HepG2 (cell line): ENCODE results near the gene POU2AF3. TPM values are rescaled to one million over a fixed set of nuclear protein-coding genes. Genes with fewer than 3 reads are reported as not detected.

Experiments used
- AGO1 ChIP-seq: fragments of 200-400 bp; formaldehyde crosslinking; IDR thresholded peaks from 2 replicates; pipeline ENCODE4 v1.6.1; 2017; ENCODE audit warnings: mild to moderate bottlenecking, low read depth, low read length, moderate library complexity; ENCODE audit not compliant: poor library complexity, severe bottlenecking
- GATAD1 ChIP-seq: IDR thresholded peaks from 2 replicates; pipeline ENCODE4 v1.6.1; 2016; ENCODE audit warnings: missing genetic modification reagents, missing compliant biosample characterization
- HMG20A ChIP-seq: IDR thresholded peaks from 2 replicates; pipeline ENCODE4 v1.6.1; 2016; ENCODE audit warnings: borderline replicate concordance
- JUNB ChIP-seq: sonication (generic); formaldehyde crosslinking; IDR thresholded peaks from 2 replicates; pipeline ENCODE4 v1.8.0; 2022; ENCODE audit warnings: missing genetic modification reagents, mild to moderate bottlenecking, borderline replicate concordance
- RAD51 ChIP-seq: fragments of 450-650 bp; IDR thresholded peaks from 2 replicates; pipeline ENCODE4 v1.6.1; 2016; ENCODE audit warnings: borderline replicate concordance
- RBM39 ChIP-seq: fragments of 200-400 bp; formaldehyde crosslinking; IDR thresholded peaks from one replicate; pipeline ENCODE4 v1.6.1; 2018; ENCODE audit warnings: antibody characterized with exemption, mild to moderate bottlenecking, low read depth, low read length; ENCODE audit not compliant: poor library complexity, severe bottlenecking
- RXRB ChIP-seq: IDR thresholded peaks from 2 replicates; pipeline ENCODE4 v1.6.1; 2016; ENCODE audit warnings: borderline replicate concordance, missing genetic modification reagents, missing compliant biosample characterization
- TFE3 ChIP-seq: IDR thresholded peaks from 2 replicates; pipeline ENCODE4 v1.6.1; 2016
- TP53 ChIP-seq: sonication (generic); formaldehyde crosslinking; conservative IDR thresholded peaks from 2 replicates; pipeline ENCODE4 v1.4.0; 2020; ENCODE audit warnings: missing genetic modification reagents
- ZFX ChIP-seq: sonication (generic); formaldehyde crosslinking; IDR thresholded peaks from 2 replicates; pipeline ENCODE4 v1.4.0; 2020; ENCODE audit warnings: mild to moderate bottlenecking, low read depth, missing genetic modification reagents, moderate library complexity
- ZNF251 ChIP-seq: sonication (generic); formaldehyde crosslinking; IDR thresholded peaks from 2 replicates; pipeline ENCODE4 v1.9.0; 2021; ENCODE audit warnings: mild to moderate bottlenecking, missing genetic modification reagents
- ZNF263 ChIP-seq: sonication (generic); formaldehyde crosslinking; IDR thresholded peaks from 2 replicates; pipeline ENCODE4 v1.4.0; 2020; ENCODE audit warnings: missing genetic modification reagents
- ZNF496 ChIP-seq: sonication (generic); formaldehyde crosslinking; IDR thresholded peaks from 2 replicates; pipeline ENCODE4 v1.8.1; 2023; ENCODE audit warnings: mild to moderate bottlenecking, moderate library complexity, missing genetic modification reagents; ENCODE audit not compliant: insufficient replicate concordance
- polyA plus RNA-seq, 8 experiments: library from polyadenylated mRNA; depleted of rRNA in 3 of 8; stranded (reverse) in 7 of 8; unstranded in 1 of 8; fragments of >200 nt; fragmentation: Illumina TruSeq in 4 of 8; extraction: Trizol in 4 of 8; gene quantifications; 2 replicates each; pipeline versions ENCODE4 v1.2.1 to v1.2.3, GENCODE V29; 2011 to 2016; ENCODE audit warnings: low read depth in 4 of 8, missing spikeins in 1 of 8, mixed read lengths in 1 of 8; ENCODE audit not compliant: insufficient read depth in 1 of 8
- total RNA-seq, 5 experiments: library from RNA; depleted of rRNA; stranded (reverse); fragments of >200 nt; fragmentation: Illumina TruSeq; extraction: Trizol; gene quantifications; 2 replicates each; pipeline ENCODE4 v1.2.3, GENCODE V29; 2016; ENCODE audit warnings: low read depth in 1 of 5
- TF ChIP-seq, protein P1 (sequence below): sonication (generic); formaldehyde crosslinking; IDR thresholded peaks from 2 replicates; pipeline ENCODE4 v1.4.0; 2020; ENCODE audit warnings: mild to moderate bottlenecking, low read depth, missing genetic modification reagents
- TF ChIP-seq, protein P2 (sequence below): sonication (generic); formaldehyde crosslinking; IDR thresholded peaks from 2 replicates; pipeline ENCODE4 v1.5.0; 2020; ENCODE audit warnings: missing genetic modification reagents, mild to moderate bottlenecking, borderline replicate concordance
- TF ChIP-seq, protein P3 (sequence below): sonication (generic); formaldehyde crosslinking; IDR thresholded peaks from 2 replicates; pipeline ENCODE4 v1.5.1; 2020; ENCODE audit warnings: mild to moderate bottlenecking, missing genetic modification reagents, moderate library complexity
- TF ChIP-seq, protein P4 (sequence below): sonication (generic); formaldehyde crosslinking; IDR thresholded peaks from 2 replicates; pipeline ENCODE4 v1.5.0; 2020; ENCODE audit warnings: missing genetic modification reagents

POU2AF3 gene
- total and polyA plus RNA-seq, 2 of the 13 experiments (the other 11 are each of a cell fraction or from before 2014, with no cell fraction given) = 7.8 to 71.2 TPM

- TF ChIP-seq RXRB (CRISPR knock-in tag) = 0 out of 2 replicates have a peak, but pooled peaks have one; percentile 16
- TF ChIP-seq AGO1 = no peak
- no peak for TF ChIP-seq TP53
- TF ChIP-seq, protein P1, sequence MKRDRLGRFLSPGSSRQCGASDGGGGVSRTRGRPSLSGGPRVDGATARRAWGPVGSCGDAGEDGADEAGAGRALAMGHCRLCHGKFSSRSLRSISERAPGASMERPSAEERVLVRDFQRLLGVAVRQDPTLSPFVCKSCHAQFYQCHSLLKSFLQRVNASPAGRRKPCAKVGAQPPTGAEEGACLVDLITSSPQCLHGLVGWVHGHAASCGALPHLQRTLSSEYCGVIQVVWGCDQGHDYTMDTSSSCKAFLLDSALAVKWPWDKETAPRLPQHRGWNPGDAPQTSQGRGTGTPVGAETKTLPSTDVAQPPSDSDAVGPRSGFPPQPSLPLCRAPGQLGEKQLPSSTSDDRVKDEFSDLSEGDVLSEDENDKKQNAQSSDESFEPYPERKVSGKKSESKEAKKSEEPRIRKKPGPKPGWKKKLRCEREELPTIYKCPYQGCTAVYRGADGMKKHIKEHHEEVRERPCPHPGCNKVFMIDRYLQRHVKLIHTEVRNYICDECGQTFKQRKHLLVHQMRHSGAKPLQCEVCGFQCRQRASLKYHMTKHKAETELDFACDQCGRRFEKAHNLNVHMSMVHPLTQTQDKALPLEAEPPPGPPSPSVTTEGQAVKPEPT (CRISPR knock-in tag) = no peak
- TF ChIP-seq JUNB (CRISPR knock-in tag) = no peak
- TF ChIP-seq HMG20A (CRISPR knock-in tag) = no peak
- TF ChIP-seq, protein P2, sequence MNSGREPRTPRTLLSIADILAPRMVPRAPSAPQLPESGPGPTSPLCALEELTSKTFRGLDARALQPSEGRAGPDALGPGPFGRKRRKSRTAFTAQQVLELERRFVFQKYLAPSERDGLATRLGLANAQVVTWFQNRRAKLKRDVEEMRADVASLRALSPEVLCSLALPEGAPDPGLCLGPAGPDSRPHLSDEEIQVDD (CRISPR knock-in tag) = no peak
- TF ChIP-seq GATAD1 (CRISPR knock-in tag) = peak; percentile 47; the same call in 1 of the 2 replicates
- no peak; the same call in 1 of the 2 replicates for TF ChIP-seq TFE3 (CRISPR knock-in tag)
- TF ChIP-seq ZNF496 (CRISPR knock-in tag) = no peak
- TF ChIP-seq ZFX (CRISPR knock-in tag) = peak; percentile 74
- no peak for TF ChIP-seq ZNF263 (CRISPR knock-in tag)
- TF ChIP-seq, protein P3, sequence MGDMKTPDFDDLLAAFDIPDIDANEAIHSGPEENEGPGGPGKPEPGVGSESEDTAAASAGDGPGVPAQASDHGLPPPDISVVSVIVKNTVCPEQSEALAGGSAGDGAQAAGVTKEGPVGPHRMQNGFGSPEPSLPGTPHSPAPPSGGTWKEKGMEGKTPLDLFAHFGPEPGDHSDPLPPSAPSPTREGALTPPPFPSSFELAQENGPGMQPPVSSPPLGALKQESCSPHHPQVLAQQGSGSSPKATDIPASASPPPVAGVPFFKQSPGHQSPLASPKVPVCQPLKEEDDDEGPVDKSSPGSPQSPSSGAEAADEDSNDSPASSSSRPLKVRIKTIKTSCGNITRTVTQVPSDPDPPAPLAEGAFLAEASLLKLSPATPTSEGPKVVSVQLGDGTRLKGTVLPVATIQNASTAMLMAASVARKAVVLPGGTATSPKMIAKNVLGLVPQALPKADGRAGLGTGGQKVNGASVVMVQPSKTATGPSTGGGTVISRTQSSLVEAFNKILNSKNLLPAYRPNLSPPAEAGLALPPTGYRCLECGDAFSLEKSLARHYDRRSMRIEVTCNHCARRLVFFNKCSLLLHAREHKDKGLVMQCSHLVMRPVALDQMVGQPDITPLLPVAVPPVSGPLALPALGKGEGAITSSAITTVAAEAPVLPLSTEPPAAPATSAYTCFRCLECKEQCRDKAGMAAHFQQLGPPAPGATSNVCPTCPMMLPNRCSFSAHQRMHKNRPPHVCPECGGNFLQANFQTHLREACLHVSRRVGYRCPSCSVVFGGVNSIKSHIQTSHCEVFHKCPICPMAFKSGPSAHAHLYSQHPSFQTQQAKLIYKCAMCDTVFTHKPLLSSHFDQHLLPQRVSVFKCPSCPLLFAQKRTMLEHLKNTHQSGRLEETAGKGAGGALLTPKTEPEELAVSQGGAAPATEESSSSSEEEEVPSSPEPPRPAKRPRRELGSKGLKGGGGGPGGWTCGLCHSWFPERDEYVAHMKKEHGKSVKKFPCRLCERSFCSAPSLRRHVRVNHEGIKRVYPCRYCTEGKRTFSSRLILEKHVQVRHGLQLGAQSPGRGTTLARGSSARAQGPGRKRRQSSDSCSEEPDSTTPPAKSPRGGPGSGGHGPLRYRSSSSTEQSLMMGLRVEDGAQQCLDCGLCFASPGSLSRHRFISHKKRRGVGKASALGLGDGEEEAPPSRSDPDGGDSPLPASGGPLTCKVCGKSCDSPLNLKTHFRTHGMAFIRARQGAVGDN (CRISPR knock-in tag) = peak; percentile 91
- TF ChIP-seq ZNF251 (CRISPR knock-in tag) = no peak
- no peak for TF ChIP-seq RAD51
- TF ChIP-seq RBM39 = peak; percentile 63
- TF ChIP-seq, protein P4, sequence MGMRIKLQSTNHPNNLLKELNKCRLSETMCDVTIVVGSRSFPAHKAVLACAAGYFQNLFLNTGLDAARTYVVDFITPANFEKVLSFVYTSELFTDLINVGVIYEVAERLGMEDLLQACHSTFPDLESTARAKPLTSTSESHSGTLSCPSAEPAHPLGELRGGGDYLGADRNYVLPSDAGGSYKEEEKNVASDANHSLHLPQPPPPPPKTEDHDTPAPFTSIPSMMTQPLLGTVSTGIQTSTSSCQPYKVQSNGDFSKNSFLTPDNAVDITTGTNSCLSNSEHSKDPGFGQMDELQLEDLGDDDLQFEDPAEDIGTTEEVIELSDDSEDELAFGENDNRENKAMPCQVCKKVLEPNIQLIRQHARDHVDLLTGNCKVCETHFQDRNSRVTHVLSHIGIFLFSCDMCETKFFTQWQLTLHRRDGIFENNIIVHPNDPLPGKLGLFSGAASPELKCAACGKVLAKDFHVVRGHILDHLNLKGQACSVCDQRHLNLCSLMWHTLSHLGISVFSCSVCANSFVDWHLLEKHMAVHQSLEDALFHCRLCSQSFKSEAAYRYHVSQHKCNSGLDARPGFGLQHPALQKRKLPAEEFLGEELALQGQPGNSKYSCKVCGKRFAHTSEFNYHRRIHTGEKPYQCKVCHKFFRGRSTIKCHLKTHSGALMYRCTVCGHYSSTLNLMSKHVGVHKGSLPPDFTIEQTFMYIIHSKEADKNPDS (CRISPR knock-in tag) = no peak
Observed at GRCh38 chr11:111299101-111300026, 1.0 kb downstream of the POU2AF3 start (continued).
